Measurements from ENCODE around the gene RAB35. TPM values are rescaled to one million over a fixed set of nuclear protein-coding genes. Genes with fewer than 3 reads are reported as not detected.

Gene RAB35
- total and polyA plus RNA-seq, 4 donors, result 22.1 to 51.8 (median 37.1) TPM

DNA sequence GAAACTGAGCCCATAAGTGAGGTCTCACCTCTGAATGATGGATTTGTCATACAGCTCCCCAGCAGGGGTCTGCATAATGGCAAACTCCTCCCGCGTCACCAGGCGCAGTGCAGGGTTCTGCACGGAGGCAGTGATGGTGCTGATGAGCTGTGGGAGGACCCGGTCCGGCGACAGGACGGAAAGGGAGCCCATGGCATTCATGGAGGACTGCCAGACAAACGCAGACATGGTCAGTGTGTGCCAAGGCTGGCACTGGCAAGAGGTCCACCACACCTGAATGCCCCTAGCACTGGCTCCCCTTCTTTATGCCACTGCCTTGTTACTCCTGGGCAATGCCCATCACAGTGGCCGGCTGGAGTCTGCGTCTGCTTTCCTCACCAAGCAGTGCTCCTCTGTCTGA lies 45.3 kb upstream of the RAB35 start:
- 96 to 99% methylated on average over 11 of the region's 11 CpGs for WGBS, 2 donors
- Histone ChIP-seq H3K27ac (ENCODE audit: low read depth in 1 of 2, low read length in 1 of 2) (no peak overlapping the region), H3K4me1 (ENCODE audit: control insufficient read depth in 5 of 5, insufficient read depth in 5 of 5, low read length in 5 of 5) (no peaks in the 10 kb centered on the region), H3K4me3 (no peak overlapping the region), H3K36me3 (ENCODE audit: control insufficient read depth in 4 of 4, insufficient read depth in 4 of 4, low read length in 4 of 4) (peaks cover 41 to 73% (median 55%) of the 10 kb centered on the region in 4 donors), H3K9ac (ENCODE audit: insufficient read depth in 1 of 2, low read length in 2 of 2) (no peak overlapping the region), H3K27me3 (ENCODE audit: control insufficient read depth in 3 of 3, insufficient read depth in 3 of 3, low read length in 2 of 3) (no peaks in the 10 kb centered on the region), H3K9me3 (ENCODE audit: control insufficient read depth in 4 of 4, insufficient read depth in 3 of 4, low read length in 3 of 4) (no peaks in the 10 kb centered on the region)
- TF ChIP-seq, protein P1, sequence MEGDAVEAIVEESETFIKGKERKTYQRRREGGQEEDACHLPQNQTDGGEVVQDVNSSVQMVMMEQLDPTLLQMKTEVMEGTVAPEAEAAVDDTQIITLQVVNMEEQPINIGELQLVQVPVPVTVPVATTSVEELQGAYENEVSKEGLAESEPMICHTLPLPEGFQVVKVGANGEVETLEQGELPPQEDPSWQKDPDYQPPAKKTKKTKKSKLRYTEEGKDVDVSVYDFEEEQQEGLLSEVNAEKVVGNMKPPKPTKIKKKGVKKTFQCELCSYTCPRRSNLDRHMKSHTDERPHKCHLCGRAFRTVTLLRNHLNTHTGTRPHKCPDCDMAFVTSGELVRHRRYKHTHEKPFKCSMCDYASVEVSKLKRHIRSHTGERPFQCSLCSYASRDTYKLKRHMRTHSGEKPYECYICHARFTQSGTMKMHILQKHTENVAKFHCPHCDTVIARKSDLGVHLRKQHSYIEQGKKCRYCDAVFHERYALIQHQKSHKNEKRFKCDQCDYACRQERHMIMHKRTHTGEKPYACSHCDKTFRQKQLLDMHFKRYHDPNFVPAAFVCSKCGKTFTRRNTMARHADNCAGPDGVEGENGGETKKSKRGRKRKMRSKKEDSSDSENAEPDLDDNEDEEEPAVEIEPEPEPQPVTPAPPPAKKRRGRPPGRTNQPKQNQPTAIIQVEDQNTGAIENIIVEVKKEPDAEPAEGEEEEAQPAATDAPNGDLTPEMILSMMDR (IDR thresholded peaks at IDR 0.05; ENCODE audit: control extremely low read depth, extremely low read depth), result no peak
- DNase-seq (no peak), ATAC-seq (ENCODE audit: insufficient read depth, low FRiP score) (no peak)

DNA sequence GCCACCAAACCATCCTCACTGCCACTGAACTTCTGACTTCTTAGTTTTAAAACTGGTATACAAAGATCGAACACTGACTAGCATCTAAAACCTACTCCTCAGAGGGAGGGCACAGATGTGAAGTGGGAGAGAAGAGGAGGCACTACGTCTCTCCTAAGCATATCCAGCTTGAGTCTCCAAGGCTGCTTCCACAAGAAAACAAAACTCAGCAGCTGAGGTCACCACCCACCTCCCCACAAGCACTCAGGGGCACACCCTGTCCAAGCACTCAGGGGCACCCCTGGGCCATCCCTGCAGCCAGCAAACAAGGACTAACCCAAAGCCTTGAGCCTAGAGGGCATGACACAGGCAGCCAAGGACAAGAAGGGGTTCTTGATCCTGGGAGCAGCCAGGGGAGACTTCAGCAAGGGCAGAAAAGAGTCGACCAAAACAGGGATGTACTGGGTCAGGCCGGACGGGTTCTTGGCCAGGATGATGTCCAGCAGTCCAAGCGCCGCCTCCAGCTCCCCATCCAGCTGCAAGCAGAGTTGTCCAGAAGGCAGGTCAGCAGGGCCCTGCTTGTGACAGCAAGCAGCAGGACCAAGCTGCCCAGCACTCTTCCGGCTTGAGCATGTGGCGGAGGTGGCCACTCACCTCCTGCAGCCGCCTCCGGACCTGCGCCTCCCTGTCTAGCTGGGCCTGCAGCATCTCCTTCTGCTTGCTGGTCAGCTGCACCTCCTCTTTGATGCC lies 43.1 kb upstream of the RAB35 start:
- ATAC-seq (ENCODE audit: insufficient read depth, low FRiP score) (peak; percentile 3), DNase-seq (no peak)
- Histone ChIP-seq H3K4me1 (ENCODE audit: control insufficient read depth in 5 of 5, insufficient read depth in 5 of 5, low read length in 5 of 5) (no peaks in the 10 kb centered on the region), H3K4me3 (no peak overlapping the region), H3K27ac (ENCODE audit: low read depth in 1 of 2, low read length in 1 of 2) (no peak overlapping the region), H3K27me3 (ENCODE audit: control insufficient read depth in 3 of 3, insufficient read depth in 3 of 3, low read length in 2 of 3) (no peaks in the 10 kb centered on the region), H3K36me3 (ENCODE audit: control insufficient read depth in 4 of 4, insufficient read depth in 4 of 4, low read length in 4 of 4) (peaks cover 51 to 88% (median 71%) of the 10 kb centered on the region in 4 donors), H3K9me3 (ENCODE audit: control insufficient read depth in 4 of 4, insufficient read depth in 3 of 4, low read length in 3 of 4) (no peaks in the 10 kb centered on the region), H3K9ac (ENCODE audit: insufficient read depth in 1 of 2, low read length in 2 of 2) (no peak overlapping the region)
- WGBS, 2 donors, result 96 to 98% methylated on average over 12 of the region's 12 CpGs
- TF ChIP-seq, protein P1 (IDR thresholded peaks at IDR 0.05; ENCODE audit: control extremely low read depth, extremely low read depth), result no peak

DNA sequence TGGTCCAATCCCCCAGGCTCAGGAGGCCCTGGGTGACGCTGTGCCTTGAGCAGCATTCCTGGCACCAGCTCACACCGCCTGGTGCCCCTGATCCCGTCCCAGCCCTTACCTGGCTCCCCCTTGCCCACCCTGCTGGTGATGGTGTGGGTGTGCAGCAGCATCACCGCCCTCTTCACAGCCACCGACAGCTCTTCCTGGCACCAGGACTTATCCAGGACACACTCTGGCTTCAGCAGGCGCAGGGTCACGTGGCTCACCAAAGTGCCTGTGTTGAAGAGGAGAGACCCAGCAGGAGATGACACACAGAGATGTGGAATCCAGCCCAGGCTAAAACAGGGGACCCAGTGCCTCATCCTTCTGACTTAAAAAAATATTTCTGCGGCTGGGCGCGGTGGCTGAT lies 41.8 kb upstream of the RAB35 start:
- H3K4me3 ChIP-seq, result no peak overlapping the region
- H3K27me3 ChIP-seq (ENCODE audit: control insufficient read depth in 3 of 3, insufficient read depth in 3 of 3, low read length in 2 of 3), result no peaks in the 10 kb centered on the region
- H3K36me3 ChIP-seq (ENCODE audit: control insufficient read depth in 4 of 4, insufficient read depth in 4 of 4, low read length in 4 of 4), result peaks cover 53 to 86% (median 75%) of the 10 kb centered on the region in 4 donors
- no peak for DNase-seq
- H3K27ac ChIP-seq (ENCODE audit: low read depth in 1 of 2, low read length in 1 of 2), result no peak overlapping the region
- no peak for ATAC-seq (ENCODE audit: insufficient read depth, low FRiP score)
- 96 to 98% methylated on average over 10 of the region's 10 CpGs for WGBS, 2 donors
- H3K9me3 ChIP-seq (ENCODE audit: control insufficient read depth in 4 of 4, insufficient read depth in 3 of 4, low read length in 3 of 4), result no peaks in the 10 kb centered on the region
- H3K4me1 ChIP-seq (ENCODE audit: control insufficient read depth in 5 of 5, insufficient read depth in 5 of 5, low read length in 5 of 5), result no peaks in the 10 kb centered on the region
- TF ChIP-seq, protein P1 (IDR thresholded peaks at IDR 0.05; ENCODE audit: control extremely low read depth, extremely low read depth), result no peak
- no peak overlapping the region for H3K9ac ChIP-seq (ENCODE audit: insufficient read depth in 1 of 2, low read length in 2 of 2)

Measured in lung (tissue), 12 donors.